ENCODE results near the gene CRYBG2.
A peak's percentile ranks its signal among the peaks of the same experiment; 100 is the strongest.
"Not testable (repeated sequence)": the region's sequence is repeated elsewhere in the genome, so short reads cannot be mapped to it uniquely, and the experiment has no call there.

Gene CRYBG2

GRCh38 chr1:26353976-26354820 is at the start of gene CRYBG2:
Gene CRYBG2, minus strand, starts transcription at chr1:26354130. Its CDS starts 7,473 bp downstream, at chr1:26346657.
- DNase-seq = no peak

GRCh38 chr1:26403656-26404055 is 49.7 kb upstream of the CRYBG2 start:
- no peak for DNase-seq

GRCh38 chr1:26401891-26402290 is 48.0 kb upstream of the CRYBG2 start:
- DNase-seq = no peak

- DNase-seq = no peak
Measured at GRCh38 chr1:26399034-26399433, 45.1 kb upstream of the CRYBG2 start.

GRCh38 chr1:26395754-26396153 is 41.8 kb upstream of the CRYBG2 start:
- no peak for DNase-seq

- peak in 1 of 2 experiments; percentile 7 for DNase-seq
Measured at GRCh38 chr1:26391450-26391849, 37.5 kb upstream of the CRYBG2 start.

- no peak for DNase-seq
Measured at GRCh38 chr1:26389604-26390247, 35.8 kb upstream of the CRYBG2 start.

GRCh38 chr1:26388791-26389445 is 35.0 kb upstream of the CRYBG2 start:
- DNase-seq = no peak

GRCh38 chr1:26387447-26387846 is 33.5 kb upstream of the CRYBG2 start:
- DNase-seq = no peak

- DNase-seq = not testable (repeated sequence)
Measured at GRCh38 chr1:26385063-26385462, 31.1 kb upstream of the CRYBG2 start.

- DNase-seq = no peak
Measured at GRCh38 chr1:26384076-26384475, 30.1 kb upstream of the CRYBG2 start.

GRCh38 chr1:26378879-26379251 is 24.9 kb upstream of the CRYBG2 start:
- no peak for DNase-seq

- DNase-seq = no peak
Measured at GRCh38 chr1:26378088-26378878, 24.4 kb upstream of the CRYBG2 start.

GRCh38 chr1:26376050-26376449 is 22.1 kb upstream of the CRYBG2 start:
- DNase-seq = no peak

- no peak for DNase-seq
Measured at GRCh38 chr1:26375081-26375480, 21.2 kb upstream of the CRYBG2 start.

GRCh38 chr1:26374361-26374760 is 20.4 kb upstream of the CRYBG2 start:
- DNase-seq = not testable (repeated sequence)

GRCh38 chr1:26373789-26374188 is 19.9 kb upstream of the CRYBG2 start:
- DNase-seq = no peak

GRCh38 chr1:26373281-26373680 is 19.4 kb upstream of the CRYBG2 start:
- DNase-seq = no peak

GRCh38 chr1:26372611-26373010 is 18.7 kb upstream of the CRYBG2 start, which contains the start of gene ZNF683:
Gene ZNF683, minus strand, starts transcription at chr1:26372750. Its CDS starts 4,179 bp downstream, at chr1:26368571.
- DNase-seq = not testable (repeated sequence)

GRCh38 chr1:26372039-26372438 is 18.1 kb upstream of the CRYBG2 start:
- DNase-seq = no peak

GRCh38 chr1:26370591-26371382 is 16.9 kb upstream of the CRYBG2 start:
- DNase-seq = no peak

GRCh38 chr1:26368486-26368885 is 14.6 kb upstream of the CRYBG2 start:
- DNase-seq = no peak
